Ovary (tissue), 3 donors: ENCODE results near the gene HOXD9.

Experiments
- POLR2A ChIP-seq: fragments of 450-650 bp; IDR thresholded peaks from one replicate; pipeline ENCODE4 v1.6.1; 2017; ENCODE audit warnings: antibody characterized with exemption, mild to moderate bottlenecking, moderate library complexity
- TF ChIP-seq, protein P1 (sequence below), 3 donors: fragments of 450-650 bp in 2 of 3; fragments of 200-600 bp in 1 of 3; IDR thresholded peaks; one replicate each; pipeline versions ENCODE4 v1.5.1 to v1.8.0; 2016 to 2022; ENCODE audit warnings: antibody characterized with exemption in 3 of 3, mild to moderate bottlenecking in 1 of 3
- donor health status: DM: no; HTN: no; CAD: no.

DNA sequence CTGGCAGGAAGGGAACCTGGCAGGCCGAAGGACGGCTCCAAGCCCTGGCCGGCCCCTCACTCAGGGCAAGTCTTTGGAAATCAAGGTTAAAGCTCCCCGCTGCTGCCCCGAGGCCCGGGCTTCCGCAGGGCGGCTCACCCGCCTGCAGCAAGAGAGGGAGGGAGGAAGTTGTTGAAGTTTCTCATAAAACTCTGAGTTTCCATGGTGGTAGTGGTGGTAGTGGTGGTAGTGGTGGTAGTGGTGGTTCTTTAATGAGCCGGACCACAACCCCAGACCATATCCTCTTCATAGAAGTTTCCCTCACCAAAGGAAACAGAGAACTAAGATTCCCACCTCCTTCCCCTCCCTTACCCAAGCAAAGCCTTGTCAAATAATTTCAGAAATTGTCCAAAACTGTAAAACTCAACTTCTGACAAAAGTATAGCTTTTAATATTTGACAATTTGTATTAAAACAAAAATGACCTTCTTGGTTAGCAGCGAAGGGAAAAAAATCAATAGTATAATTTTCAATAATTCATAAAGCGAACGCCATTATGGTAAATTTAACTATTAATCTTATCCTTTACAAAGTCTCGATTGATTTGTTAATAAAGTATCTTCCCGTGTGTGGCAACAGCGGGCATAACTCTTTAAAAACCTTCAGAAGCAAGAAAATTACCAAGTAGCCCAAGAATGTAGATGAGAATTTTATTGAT, 7.4 kb upstream of the HOXD9 start:
- TF ChIP-seq, protein P1, sequence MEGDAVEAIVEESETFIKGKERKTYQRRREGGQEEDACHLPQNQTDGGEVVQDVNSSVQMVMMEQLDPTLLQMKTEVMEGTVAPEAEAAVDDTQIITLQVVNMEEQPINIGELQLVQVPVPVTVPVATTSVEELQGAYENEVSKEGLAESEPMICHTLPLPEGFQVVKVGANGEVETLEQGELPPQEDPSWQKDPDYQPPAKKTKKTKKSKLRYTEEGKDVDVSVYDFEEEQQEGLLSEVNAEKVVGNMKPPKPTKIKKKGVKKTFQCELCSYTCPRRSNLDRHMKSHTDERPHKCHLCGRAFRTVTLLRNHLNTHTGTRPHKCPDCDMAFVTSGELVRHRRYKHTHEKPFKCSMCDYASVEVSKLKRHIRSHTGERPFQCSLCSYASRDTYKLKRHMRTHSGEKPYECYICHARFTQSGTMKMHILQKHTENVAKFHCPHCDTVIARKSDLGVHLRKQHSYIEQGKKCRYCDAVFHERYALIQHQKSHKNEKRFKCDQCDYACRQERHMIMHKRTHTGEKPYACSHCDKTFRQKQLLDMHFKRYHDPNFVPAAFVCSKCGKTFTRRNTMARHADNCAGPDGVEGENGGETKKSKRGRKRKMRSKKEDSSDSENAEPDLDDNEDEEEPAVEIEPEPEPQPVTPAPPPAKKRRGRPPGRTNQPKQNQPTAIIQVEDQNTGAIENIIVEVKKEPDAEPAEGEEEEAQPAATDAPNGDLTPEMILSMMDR (IDR thresholded peaks at IDR 0.05) = no peak
- TF ChIP-seq POLR2A = no peak
